Ovary (tissue), 3 donors: ENCODE data around the gene ZMYM2.

Experiments
- EP300 ChIP-seq: sonication (generic); formaldehyde crosslinking; IDR thresholded peaks from one replicate; pipeline ENCODE4 v1.6.1; 2017; ENCODE audit warnings: antibody characterized with exemption
- TF ChIP-seq, protein P1 (sequence below), 3 donors: fragments of 450-650 bp in 2 of 3; fragments of 200-600 bp in 1 of 3; IDR thresholded peaks; one replicate each; pipeline versions ENCODE4 v1.5.1 to v1.8.0; 2016 to 2022; ENCODE audit warnings: antibody characterized with exemption in 3 of 3, mild to moderate bottlenecking in 1 of 3
- donor health status: DM: no; HTN: no; CAD: no.

DNA sequence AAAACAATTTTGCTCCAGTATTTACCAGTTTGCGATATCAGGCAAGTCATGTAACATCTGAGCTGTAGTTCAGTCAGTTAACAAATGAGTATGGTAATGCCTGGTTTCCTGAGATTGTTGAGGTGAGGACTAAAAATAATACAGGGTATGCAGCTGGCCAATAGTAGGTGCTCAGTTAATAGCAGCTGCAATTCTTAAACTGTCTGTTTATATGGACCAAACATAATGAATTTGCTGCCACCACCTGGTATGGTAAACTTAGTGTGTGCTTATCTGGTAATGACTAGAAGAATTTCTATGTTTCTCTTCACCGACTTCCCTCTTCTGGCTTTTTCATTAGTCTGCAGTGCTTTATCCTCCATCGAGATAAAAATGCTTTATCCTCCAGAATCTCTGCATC, 9.1 kb downstream of the ZMYM2 start:
- TF ChIP-seq, protein P1, sequence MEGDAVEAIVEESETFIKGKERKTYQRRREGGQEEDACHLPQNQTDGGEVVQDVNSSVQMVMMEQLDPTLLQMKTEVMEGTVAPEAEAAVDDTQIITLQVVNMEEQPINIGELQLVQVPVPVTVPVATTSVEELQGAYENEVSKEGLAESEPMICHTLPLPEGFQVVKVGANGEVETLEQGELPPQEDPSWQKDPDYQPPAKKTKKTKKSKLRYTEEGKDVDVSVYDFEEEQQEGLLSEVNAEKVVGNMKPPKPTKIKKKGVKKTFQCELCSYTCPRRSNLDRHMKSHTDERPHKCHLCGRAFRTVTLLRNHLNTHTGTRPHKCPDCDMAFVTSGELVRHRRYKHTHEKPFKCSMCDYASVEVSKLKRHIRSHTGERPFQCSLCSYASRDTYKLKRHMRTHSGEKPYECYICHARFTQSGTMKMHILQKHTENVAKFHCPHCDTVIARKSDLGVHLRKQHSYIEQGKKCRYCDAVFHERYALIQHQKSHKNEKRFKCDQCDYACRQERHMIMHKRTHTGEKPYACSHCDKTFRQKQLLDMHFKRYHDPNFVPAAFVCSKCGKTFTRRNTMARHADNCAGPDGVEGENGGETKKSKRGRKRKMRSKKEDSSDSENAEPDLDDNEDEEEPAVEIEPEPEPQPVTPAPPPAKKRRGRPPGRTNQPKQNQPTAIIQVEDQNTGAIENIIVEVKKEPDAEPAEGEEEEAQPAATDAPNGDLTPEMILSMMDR (IDR thresholded peaks at IDR 0.05): no peak
- no peak for TF ChIP-seq EP300
